ENCODE data around the gene CYP2B6. TPM values are rescaled to one million over a fixed set of nuclear protein-coding genes. Genes with fewer than 3 reads are reported as not detected.
"Not testable (repeated sequence)": the region's sequence is repeated elsewhere in the genome, so short reads cannot be mapped to it uniquely, and the experiment has no call there.

Gene CYP2B6
- polyA plus RNA-seq, 3 donors = not detected

- 52 to 70% (median 63%) methylated on average over 4 of the region's 4 CpGs for WGBS, 3 donors
- H3K27ac ChIP-seq (ENCODE audit: low read depth, low read length) = no peak overlapping the region
These were observed 14.9 kb upstream of the CYP2B6 start for GRCh38 chr19:40976134-40976533.

DNA sequence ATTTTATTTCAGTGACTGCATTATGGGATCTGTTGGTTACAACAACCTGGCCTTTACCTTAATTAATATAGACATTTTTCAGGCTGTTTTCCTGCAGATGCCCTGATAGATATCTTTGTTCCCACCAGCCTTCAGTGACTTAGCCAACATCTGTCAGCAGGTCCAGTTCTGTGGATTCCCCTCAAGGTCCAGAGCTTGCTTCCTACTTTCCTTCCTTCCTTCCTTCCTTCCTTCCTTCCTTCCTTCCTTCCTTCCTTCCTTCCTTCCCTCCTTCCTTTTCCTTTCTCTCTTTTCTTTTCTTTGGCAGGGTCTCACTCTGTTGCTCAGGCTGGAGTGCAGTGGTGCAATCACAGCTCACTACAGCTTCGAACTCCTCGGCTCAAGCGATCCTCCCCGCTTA is 14.4 kb upstream of the CYP2B6 start:
- no peak overlapping the region for H3K27ac ChIP-seq (ENCODE audit: low read depth, low read length)
- WGBS, 3 donors = 73 to 85% (median 75%) methylated on average over 4 of the region's 4 CpGs

GRCh38 chr19:40979759-40980158 is 11.3 kb upstream of the CYP2B6 start:
- 60 to 73% (median 64%) methylated on average over 4 of the region's 4 CpGs for WGBS, 3 donors
- H3K27ac ChIP-seq (ENCODE audit: low read depth, low read length) = not testable (repeated sequence)

DNA sequence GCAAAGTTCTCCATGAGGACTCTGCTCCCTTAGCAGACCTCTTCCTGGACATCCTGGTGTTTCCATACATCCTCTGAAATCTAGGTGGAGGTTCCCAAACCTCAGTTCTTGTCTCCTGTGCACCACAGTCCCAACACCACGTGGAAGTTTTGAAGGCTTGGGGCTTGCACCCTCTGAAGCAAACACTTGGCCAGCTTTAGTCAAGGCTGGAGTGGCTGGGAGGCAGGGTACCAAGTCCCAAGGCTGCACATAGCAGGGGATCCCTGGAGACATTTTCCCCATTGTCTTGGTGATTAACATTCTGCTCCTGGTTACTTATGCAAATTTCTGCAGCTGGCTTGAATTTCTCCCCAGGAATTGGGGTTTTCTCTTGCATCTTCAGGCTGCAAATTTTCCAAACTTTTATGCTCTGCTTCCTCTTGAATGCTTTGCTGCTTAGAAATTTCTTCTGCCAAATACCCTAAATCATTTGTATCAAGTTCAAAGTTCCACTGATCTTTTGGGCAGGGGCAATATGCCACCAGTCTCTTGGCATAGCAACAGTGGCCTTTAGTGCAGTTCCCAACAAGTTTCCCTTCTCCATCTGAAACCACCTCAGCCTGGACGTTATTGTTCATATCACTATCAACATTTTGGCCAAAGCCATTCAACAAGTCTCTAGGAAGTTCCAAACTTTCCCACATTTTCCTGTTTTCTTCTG is 10.2 kb upstream of the CYP2B6 start:
- WGBS, 3 donors = 7 to 33% (median 28%) methylated on average over 2 of the region's 2 CpGs
- H3K27ac ChIP-seq (ENCODE audit: low read depth, low read length) = not testable (repeated sequence)

DNA sequence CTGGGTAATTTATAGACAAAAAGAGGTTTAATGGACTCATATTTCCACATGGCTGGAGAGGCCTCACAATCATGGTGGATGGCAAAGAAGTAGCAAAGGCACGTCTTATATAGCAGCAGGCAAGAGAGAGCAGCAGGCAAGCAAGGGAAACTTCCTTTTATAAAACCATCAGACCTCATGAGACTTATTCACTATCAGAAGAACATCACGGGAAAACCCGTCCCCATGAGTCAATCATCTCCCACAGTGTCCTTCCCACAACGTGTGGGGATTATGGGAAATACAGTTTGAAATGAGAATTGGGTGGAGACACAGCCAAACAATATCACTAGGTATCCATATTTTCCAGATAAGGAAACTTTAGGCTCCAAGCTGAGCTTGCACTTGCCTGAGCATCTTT is 9.5 kb upstream of the CYP2B6 start:
- 35 to 53% (median 46%) methylated on average over 4 of the region's 4 CpGs for WGBS, 3 donors
- no peak overlapping the region for H3K27ac ChIP-seq (ENCODE audit: low read depth, low read length)

- 7 to 21% (median 9%) methylated on average over 3 of the region's 3 CpGs for WGBS, 3 donors
These were observed 8.4 kb upstream of the CYP2B6 start for GRCh38 chr19:40982594-40983101.

GRCh38 chr19:40989453-40989852 is 1.6 kb upstream of the CYP2B6 start:
- WGBS, 3 donors = 81 to 83% (median 82%) methylated on average over 7 of the region's 7 CpGs

More at GRCh38 chr19:40982594-40983101, 8.4 kb upstream of the CYP2B6 start:
- no peak overlapping the region for H3K27ac ChIP-seq (ENCODE audit: low read depth, low read length)

DNA sequence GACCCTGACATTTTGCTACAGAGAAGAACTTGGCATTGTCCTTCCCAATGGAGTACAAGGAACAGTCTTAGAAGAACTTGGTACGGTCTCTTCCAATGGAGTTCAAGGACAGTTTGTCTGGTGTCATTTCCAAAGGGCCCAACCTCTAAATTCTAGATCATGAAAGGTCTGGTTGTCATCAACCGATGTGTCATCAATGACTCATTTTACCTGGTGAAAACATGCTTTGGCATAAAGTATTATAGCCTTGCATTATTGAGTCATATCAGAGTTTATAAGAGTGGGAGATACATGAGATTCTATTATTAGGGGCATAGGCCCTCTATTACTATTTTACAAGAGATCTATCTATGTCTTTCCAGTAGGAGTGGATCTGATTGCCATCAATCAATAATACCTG is 4.3 kb downstream of the CYP2B6 start:
- WGBS, 3 donors = 85 to 89% (median 87%) methylated on average over 2 of the region's 2 CpGs
- H3K27ac ChIP-seq (ENCODE audit: low read depth, low read length) = no peak overlapping the region

More at GRCh38 chr19:40989453-40989852, 1.6 kb upstream of the CYP2B6 start:
- no peak overlapping the region for H3K27ac ChIP-seq (ENCODE audit: low read depth, low read length)

DNA sequence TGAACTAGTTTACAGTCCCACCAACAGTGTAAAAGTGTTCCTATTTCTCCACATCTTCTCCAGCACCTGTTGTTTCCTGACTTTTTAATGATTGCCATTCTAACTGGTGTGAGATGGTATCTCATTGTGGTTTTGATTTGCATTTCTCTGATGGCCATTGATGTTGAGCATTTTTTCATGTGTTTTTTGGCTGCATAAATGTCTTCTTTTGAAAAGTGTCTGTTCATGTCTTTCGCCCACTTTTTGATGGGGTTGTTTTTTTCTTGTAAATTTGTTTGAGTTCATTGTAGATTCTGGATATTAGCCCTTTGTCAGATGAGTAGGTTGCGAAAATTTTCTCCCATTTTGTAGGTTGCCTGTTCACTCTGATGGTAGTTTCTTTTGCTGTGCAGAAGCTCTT is 7.9 kb downstream of the CYP2B6 start:
- 95 to 100% (median 100%) methylated on average over 1 of the region's 2 CpGs for WGBS, 3 donors
- H3K27ac ChIP-seq (ENCODE audit: low read depth, low read length) = not testable (repeated sequence)

GRCh38 chr19:41000310-41000737 is 9.2 kb downstream of the CYP2B6 start:
- H3K27ac ChIP-seq (ENCODE audit: low read depth, low read length) = no peak overlapping the region
- 68 to 81% (median 69%) methylated on average over 3 of the region's 3 CpGs for WGBS, 3 donors

GRCh38 chr19:41001243-41001971 is 10.3 kb downstream of the CYP2B6 start:
- 64 to 69% (median 67%) methylated on average over 9 of the region's 9 CpGs for WGBS, 3 donors
- H3K27ac ChIP-seq (ENCODE audit: low read depth, low read length) = no peak overlapping the region

DNA sequence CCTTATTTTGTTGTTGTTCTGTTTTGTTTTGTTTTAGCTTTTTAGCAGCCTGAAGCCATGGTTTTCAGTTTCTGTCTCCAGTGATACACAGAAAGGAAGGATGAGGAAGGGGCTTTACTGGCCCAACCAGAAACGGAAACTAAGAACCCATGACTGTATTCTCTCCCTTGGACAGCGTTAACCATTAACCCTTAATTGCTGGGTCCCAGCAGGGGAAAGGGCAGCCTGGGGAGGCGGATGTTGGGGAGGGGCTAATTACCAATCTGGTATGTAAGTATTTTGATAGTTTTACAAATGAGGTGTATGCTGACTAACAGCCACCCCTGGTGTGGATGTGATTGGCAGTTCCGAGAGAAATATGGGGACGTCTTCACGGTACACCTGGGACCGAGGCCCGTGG is 12.6 kb downstream of the CYP2B6 start:
- H3K27ac ChIP-seq (ENCODE audit: low read depth, low read length) = not testable (repeated sequence)
- WGBS, 3 donors = 32 to 67% (median 46%) methylated on average over 3 to 7 of the region's 8 CpGs

GRCh38 chr19:41009700-41010235 is 18.7 kb downstream of the CYP2B6 start:
- WGBS, 3 donors = 62 to 79% (median 75%) methylated on average over 11 of the region's 11 CpGs
- H3K27ac ChIP-seq (ENCODE audit: low read depth, low read length) = no peak overlapping the region

DNA sequence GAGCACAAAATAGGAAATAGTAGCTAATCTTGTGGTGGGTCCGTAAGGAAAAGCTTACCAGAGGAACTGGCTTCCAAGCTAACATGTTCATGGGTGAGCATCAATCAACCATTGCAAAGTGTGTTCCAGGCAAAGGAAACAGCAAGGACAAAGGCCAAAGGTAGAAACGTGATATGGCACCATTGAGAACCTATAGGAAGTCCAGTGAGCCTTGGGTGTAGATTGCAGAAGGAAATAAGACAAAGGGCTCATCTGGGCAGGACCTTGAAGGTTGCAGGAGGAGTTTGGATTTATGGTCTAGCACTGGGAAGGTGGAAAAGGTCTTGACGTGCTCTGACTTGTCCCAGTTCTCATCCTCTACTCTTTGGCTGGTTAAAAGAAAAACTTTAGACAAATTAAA is 22.3 kb downstream of the CYP2B6 start:
- H3K27ac ChIP-seq (ENCODE audit: low read depth, low read length) = no peak overlapping the region
- 46 to 56% (median 55%) methylated on average over 3 of the region's 3 CpGs for WGBS, 3 donors

- WGBS, 3 donors = 43 to 54% (median 53%) methylated on average over 1 of the region's 1 CpG
- no peak overlapping the region for H3K27ac ChIP-seq (ENCODE audit: low read depth, low read length)
These were observed 23.6 kb downstream of the CYP2B6 start for GRCh38 chr19:41014643-41015042.

GRCh38 chr19:41016488-41017071 is 25.5 kb downstream of the CYP2B6 start:
- 50 to 81% (median 56%) methylated on average over 12 of the region's 12 CpGs for WGBS, 3 donors
- H3K27ac ChIP-seq (ENCODE audit: low read depth, low read length) = no peak overlapping the region

- H3K27ac ChIP-seq (ENCODE audit: low read depth, low read length) = no peak overlapping the region
- 86 to 93% (median 89%) methylated on average over 15 of the region's 15 CpGs for WGBS, 3 donors
These were observed 27.7 kb downstream of the CYP2B6 start for GRCh38 chr19:41018736-41019290.

DNA sequence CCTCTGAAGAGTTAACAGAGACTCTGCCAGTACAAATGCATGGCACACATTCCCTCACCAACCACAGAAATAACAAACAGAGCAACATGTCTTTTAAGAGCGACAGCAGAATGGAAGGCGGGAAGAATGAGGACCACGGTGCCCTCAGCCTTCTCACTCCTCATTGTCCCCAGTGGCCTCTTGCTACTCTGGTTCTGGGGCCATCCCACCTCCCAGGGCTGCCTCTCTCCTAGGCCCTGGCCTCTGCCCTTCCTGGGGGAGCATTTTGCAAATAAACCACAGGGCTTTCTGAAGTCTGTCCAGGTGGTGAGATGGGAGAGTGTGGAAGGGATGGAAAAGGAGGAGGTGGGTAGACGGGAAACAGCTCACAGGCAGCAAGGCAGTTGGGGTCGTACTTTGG is 28.3 kb downstream of the CYP2B6 start:
- H3K27ac ChIP-seq (ENCODE audit: low read depth, low read length) = no peak overlapping the region
- WGBS, 3 donors = 52 to 72% (median 69%) methylated on average over 5 of the region's 5 CpGs

GRCh38 chr19:41023193-41023592 is 32.1 kb downstream of the CYP2B6 start:
- H3K27ac ChIP-seq (ENCODE audit: low read depth, low read length) = no peak overlapping the region
- WGBS, 3 donors = 50 to 65% (median 55%) methylated on average over 2 of the region's 2 CpGs
